Activated CD4-positive, CD25-positive, alpha-beta regulatory T cell (primary cell): ENCODE results near the gene PKN3.

Experiments used
- DNase-seq, 4 experiments: peaks; one replicate each; lab custom pipeline; 2025; lab: John Stamatoyannopoulos, UW

Gene PKN3

DNA sequence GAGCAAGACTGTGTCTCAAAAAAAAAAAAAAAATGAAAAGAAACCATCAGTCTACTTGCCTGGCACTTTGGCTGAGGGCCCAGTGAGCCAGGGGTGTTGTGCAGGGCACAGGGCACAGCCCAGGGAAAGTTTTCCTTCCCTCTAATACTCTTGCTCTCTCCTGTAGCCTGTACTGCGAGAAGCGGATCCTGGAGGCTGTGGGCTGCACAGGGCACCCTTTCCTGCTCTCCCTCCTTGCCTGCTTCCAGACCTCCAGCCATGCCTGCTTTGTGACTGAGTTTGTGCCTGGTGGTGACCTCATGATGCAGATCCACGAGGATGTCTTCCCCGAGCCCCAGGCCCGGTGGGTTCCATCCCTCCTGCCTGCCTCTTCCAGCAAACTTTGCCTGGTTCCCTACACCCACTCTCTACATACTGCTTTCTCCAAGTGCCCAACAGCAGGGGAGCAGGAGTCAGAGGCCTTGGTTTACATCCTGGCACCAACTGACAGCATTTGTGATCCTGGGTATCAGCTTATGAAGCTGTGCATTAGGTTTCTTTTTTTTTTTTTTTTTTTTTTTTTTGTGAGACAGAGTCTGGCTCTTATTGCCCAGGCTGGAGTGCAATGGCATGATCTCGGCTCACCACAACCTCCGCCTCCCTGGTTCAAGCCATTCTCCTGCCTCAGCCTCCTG lies 14.4 kb downstream of the PKN3 start:
- no peak for DNase-seq

GRCh38 chr9:128718047-128718446 lies 15.7 kb downstream of the PKN3 start:
- DNase-seq, result no peak

DNA sequence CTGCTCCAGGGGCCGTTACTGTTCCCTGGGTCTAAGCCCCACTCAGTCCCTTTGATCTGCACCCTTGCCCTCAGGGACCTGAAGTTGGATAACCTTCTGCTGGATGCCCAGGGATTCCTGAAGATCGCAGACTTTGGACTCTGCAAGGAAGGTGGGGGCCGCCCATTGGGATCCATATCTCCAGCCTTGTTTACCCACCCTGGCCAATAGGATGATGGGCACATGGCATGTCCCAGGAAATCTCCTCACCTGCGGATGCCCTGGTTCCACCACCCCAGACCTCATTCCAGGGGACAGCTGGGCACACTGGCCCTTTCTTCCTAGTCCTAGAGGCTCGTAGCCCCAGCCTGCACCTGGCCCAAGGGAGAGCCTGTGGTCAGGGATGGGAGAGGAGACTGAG lies 16.2 kb downstream of the PKN3 start:
- DNase-seq, result no peak

DNA sequence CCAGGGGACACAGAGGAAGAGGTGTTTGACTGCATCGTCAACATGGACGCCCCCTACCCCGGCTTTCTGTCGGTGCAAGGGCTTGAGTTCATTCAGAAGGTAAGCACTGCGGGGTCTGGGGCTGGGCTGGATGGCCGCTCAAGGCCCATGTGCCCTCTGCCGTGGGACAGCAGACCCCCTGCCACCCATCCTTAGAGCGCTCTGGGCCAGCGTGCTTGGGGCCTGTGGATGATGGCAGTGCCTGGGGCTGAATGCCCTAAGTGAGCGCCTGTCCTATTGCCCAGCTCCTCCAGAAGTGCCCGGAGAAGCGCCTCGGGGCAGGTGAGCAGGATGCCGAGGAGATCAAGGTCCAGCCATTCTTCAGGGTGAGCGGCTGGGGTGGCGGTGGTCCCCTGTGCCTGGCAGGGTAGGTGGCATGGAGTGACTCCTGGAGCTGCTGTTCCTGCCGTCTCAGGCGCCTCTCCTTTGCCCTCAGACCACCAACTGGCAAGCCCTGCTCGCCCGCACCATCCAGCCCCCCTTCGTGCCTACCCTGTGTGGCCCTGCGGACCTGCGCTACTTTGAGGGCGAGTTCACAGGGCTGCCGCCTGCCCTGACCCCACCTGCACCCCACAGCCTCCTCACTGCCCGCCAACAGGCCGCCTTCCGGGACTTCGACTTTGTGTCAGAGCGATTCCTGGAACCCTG lies 17.8 kb downstream of the PKN3 start:
- no peak for DNase-seq

DNA sequence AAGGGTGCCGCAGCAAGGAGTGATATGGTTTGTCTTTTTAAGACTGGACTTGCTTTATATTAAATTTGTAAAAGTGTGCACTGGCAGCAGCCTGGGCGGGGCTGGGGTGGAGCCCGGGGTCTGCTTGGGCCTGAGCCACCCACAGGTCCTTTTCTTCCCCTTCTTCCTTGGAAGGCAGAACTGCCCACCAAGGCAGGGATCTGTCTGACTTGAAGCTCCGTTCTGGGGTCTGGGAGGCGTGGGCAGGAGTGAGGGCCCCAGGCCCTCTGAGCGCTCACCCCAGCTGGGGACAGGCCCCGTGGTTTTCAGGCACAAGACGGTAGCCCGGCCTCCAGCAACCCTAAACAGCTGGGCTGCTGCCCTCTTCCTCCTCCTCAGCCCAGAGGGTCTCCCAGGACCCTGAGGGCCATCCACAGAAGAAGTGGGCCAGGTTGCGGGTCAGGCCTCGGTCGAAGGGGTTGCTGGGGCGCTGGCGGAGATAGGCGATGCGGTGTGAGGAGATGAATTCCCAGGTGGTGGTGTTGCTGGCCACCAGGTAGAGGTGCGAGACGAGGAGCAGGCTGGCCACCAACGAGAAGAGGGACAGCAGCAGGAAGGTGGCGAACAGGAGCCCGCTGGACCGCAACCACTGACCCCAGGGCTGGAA lies 18.7 kb downstream of the PKN3 start:
- no peak for DNase-seq

GRCh38 chr9:128721487-128722010 lies 19.2 kb downstream of the PKN3 start:
- DNase-seq, result no peak

DNA sequence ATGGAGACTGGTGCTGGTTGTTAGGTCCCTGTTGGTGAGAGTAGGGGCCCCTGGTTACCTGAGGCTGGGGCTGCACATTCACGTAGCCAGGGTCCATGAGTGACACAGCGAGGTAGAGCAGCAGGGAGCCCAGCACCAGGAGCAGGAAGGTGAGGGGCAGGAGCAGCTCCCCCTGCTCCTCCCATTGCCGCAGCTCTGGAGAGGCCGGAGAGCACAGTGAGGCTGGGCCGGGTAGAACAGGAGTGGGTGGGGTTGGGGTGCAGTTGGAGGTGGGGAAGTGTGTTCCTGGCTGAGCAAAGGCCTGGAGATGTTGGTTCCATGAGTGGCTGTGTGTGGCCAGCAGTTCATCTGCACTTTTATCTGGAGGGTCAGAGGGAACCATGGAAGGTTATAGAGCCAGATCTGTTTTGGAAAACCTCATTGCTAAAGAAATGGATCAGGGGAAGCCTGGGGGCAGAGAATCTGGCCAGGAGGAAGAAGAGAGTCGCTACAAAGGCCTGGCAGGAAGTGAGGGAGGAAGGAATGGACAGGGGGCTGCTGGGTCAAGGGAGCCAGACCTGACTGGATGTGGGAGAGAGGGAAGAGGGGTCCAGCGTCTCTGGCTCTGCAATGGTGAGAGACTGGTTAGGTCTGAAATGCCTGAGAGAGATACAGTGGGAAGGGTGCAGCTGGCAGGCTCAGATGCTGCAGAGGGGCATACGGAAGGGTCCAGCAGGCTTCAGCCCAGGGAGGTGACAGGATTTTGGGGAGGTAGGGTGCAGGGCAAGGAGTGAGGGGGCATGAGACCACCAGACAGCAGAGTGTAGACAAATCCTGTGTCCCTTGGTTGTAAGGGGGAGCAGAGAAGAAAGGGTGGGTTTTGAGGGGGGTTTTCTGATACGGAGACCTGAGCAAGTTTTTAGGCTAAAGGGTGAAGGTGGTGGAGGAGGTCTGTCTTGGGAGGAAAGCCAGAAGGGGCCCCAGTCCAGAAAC lies 20.4 kb downstream of the PKN3 start:
- no peak for DNase-seq

GRCh38 chr9:128723352-128723865 lies 21.1 kb downstream of the PKN3 start:
- no peak for DNase-seq

GRCh38 chr9:128723866-128724743 lies 21.8 kb downstream of the PKN3 start, which contains the start of gene ZDHHC12:
Gene ZDHHC12 (minus strand): TSS chr9:128724127. CDS start chr9:128724093, 34 bp downstream.
- peak; percentile 97 to 99 (median 98) for DNase-seq

DNA sequence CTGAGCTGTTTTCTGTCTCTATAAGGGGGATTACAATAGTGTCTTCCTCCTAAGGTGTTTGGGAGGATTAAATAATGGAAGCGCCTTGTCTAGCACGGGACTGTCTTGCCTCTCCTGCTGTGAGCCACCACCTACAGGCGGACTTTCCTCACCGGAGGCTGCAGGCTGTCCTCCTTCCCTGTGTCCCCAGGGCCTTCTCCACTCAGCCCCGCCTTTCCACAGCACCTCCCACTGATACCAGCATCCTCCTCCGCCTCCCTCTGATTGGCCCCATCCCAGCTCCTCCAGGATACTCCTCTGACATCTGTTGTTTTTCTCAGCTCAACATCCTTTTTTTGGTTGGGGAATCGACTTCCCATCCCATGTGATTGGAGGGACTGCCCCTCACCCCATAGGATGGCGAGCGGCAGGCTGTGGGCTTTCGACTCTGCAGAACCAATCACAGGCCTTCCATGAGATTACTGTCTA lies 22.5 kb downstream of the PKN3 start:
- no peak for DNase-seq

DNA sequence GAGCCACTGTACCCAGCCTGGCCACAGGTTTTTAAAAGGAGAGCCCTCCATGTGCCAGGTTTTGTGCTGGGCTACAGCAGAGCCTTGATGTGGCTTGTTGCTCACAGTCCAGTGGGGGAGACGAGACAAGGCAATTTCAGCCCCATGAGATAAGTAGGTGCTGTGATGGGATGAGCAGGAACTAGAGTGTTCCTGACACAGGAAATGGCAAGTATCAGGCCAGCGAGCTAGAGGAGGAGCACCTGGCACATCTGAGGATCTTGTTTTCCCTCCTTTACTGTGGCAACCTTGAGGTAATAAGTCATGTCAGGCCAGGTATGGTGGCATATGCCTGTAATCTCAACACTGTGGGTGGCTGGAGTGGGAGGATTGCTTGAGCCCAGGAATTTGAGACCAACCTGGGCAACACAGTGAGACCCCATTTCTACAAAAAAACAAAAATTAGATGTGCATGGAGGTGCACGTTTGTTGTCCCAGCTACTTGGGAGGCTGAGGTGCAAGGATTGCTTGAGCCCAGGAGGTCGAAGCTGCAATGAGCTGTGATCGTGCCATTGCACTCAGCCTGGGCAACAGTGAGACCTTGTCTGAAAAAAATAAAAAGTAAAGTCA lies 25.4 kb downstream of the PKN3 start:
- no peak for DNase-seq

GRCh38 chr9:128728298-128728697 lies 26.0 kb downstream of the PKN3 start:
- no peak for DNase-seq

- DNase-seq, result no peak
Measured at GRCh38 chr9:128729302-128729701, 27.0 kb downstream of the PKN3 start.

GRCh38 chr9:128729766-128730517 lies 27.6 kb downstream of the PKN3 start:
- DNase-seq, result no peak

DNA sequence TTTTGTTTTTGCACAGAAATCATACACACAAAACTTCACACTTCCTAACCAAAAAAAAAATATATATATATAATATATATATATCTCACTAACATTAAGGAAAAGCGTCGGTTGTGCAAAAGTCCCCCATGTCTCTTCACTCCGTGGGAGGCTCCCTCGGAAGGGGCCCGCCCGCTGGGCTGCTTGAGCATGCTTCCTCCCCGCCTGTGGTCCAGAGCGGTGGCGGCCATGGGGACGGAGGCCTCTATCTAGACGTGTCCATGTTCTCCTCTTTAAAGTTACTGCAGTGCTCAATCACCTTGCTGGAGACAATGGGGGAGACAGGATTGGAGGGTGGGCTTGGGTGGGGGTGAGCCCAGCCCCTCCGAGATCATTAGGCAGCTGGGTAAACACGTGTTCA lies 28.8 kb downstream of the PKN3 start:
- no peak for DNase-seq

DNA sequence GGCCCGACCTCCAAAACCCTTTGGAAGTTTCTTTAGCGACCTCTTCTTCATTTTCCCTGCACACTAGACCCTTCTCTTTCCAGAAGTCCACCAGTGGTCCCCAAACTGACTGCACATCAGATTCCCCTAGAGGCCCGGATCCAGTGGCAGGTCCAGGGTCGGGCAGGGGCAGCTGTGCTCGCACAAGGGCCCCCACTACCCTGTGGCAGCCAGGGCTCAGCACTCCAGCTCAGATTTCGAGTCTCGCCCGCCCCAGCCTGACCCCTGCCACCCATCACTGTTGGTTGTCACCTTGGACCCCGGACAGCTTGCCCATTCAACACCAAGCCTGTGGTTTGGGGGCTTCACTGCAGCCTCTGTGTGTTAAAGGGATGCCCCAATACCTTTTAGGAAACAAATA lies 29.4 kb downstream of the PKN3 start:
- DNase-seq, result no peak

DNA sequence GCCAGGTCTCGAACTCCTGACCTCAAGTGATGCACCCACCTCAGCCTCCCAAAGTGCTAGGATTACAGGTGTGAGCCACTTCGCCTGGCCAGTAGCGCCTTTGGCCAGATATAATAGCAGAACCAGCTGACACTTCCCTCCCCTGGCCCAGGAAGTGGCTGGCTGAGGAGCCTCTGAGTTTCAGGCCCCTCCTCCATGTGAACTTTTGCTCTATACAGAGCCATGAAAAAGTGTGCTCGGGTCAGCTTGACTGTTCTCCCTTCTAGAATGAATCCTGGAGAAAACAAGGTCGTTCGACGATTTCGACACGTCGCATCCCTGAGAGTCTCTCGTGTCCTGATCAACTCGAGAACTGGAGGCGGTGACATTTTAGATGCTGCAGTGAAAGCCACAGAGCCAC lies 30.3 kb downstream of the PKN3 start:
- DNase-seq, result no peak

GRCh38 chr9:128733256-128733655 lies 31.0 kb downstream of the PKN3 start:
- no peak for DNase-seq

- no peak for DNase-seq
Measured at GRCh38 chr9:128735373-128735772, 33.1 kb downstream of the PKN3 start.
